ENCODE data around the gene SH2B2.

DNA sequence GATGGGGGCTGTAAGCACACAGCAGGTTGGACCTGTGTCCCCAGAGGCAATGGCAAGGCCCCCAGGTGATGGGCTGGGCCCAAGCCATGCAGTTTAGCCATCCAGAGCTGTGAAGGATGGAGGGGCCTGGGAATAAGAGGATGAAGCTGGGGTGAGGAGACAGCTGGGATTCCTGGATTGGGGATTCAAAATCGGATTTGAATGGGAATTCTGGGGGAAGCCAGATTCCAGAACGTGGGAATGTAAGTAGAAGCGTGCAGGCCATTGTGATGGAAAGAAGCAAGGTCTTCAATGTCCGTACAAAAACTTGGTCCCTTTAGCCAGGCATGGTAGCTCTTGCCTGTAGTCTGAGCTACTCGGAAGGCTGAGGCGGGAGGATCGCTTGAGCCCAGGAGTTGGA is 9.8 kb downstream of the SH2B2 start:
- TF ChIP-seq, protein P1, sequence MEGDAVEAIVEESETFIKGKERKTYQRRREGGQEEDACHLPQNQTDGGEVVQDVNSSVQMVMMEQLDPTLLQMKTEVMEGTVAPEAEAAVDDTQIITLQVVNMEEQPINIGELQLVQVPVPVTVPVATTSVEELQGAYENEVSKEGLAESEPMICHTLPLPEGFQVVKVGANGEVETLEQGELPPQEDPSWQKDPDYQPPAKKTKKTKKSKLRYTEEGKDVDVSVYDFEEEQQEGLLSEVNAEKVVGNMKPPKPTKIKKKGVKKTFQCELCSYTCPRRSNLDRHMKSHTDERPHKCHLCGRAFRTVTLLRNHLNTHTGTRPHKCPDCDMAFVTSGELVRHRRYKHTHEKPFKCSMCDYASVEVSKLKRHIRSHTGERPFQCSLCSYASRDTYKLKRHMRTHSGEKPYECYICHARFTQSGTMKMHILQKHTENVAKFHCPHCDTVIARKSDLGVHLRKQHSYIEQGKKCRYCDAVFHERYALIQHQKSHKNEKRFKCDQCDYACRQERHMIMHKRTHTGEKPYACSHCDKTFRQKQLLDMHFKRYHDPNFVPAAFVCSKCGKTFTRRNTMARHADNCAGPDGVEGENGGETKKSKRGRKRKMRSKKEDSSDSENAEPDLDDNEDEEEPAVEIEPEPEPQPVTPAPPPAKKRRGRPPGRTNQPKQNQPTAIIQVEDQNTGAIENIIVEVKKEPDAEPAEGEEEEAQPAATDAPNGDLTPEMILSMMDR (IDR thresholded peaks at IDR 0.05; ENCODE audit: borderline replicate concordance, extremely low read depth, low read length, poor library complexity, severe bottlenecking): no peak
- TF ChIP-seq EZH2 (IDR thresholded peaks at IDR 0.05; ENCODE audit: borderline replicate concordance, low read depth, low read length, severe bottlenecking): no peak

All from DND-41 (cell line).